GM23248 (cell line): Measurements from ENCODE around the gene TMEM158. TPM values are rescaled to one million over a fixed set of nuclear protein-coding genes. Genes with fewer than 3 reads are reported as not detected.

Experiments
- DNase-seq: peaks from one replicate; pipeline ENCODE4 v3.0.0-alpha.2; 2015
- H2AFZ ChIP-seq: fragments of 200-600 bp; sonication (generic); 2 replicates; pipeline ENCODE4 v1.6.1; 2016; ENCODE audit warnings: antibody characterized with exemption
- H3F3A ChIP-seq: fragments of 200-600 bp; sonication (generic); 2 replicates; pipeline ENCODE4 v1.6.1; 2016; ENCODE audit warnings: mild to moderate bottlenecking, antibody characterized with exemption, mixed run types; ENCODE audit not compliant: insufficient read depth
- H3K27ac ChIP-seq: fragments of 200-600 bp; sonication (generic); 2 replicates; pipeline ENCODE4 v1.5.1; 2016; ENCODE audit warnings: mild to moderate bottlenecking
- H3K27me3 ChIP-seq: fragments of 200-600 bp; sonication (generic); replicated peaks from 2 replicates; pipeline ENCODE4 v1.6.1; 2016; ENCODE audit warnings: mild to moderate bottlenecking; ENCODE audit not compliant: insufficient read depth
- H3K36me3 ChIP-seq: fragments of 200-600 bp; sonication (generic); 2 replicates; pipeline ENCODE4 v1.6.1; 2016; ENCODE audit warnings: low read depth, mild to moderate bottlenecking
- H3K4me1 ChIP-seq: fragments of 200-600 bp; sonication (generic); 2 replicates; pipeline ENCODE4 v1.6.1; 2016; ENCODE audit warnings: mild to moderate bottlenecking; ENCODE audit not compliant: insufficient read depth
- H3K4me2 ChIP-seq: fragments of 200-600 bp; sonication (generic); one replicate; pipeline ENCODE4 v1.6.1; 2016; ENCODE audit warnings: mild to moderate bottlenecking; ENCODE audit not compliant: unreplicated experiment
- H3K4me3 ChIP-seq: fragments of 200-600 bp; sonication (generic); 2 replicates; pipeline ENCODE4 v1.5.1; 2016; ENCODE audit warnings: mild to moderate bottlenecking
- H3K79me2 ChIP-seq: fragments of 200-600 bp; sonication (generic); 2 replicates; pipeline ENCODE4 v1.6.1; 2016; ENCODE audit warnings: mild to moderate bottlenecking; ENCODE audit not compliant: insufficient read depth
- H3K9ac ChIP-seq: fragments of 200-600 bp; sonication (generic); 2 replicates; pipeline ENCODE4 v1.6.1; 2016; ENCODE audit warnings: mild to moderate bottlenecking
- H3K9me2 ChIP-seq: fragments of 200-600 bp; sonication (generic); 2 replicates; pipeline ENCODE4 v1.6.1; 2016; ENCODE audit warnings: mixed run types, mild to moderate bottlenecking, moderate library complexity; ENCODE audit not compliant: insufficient read depth
- H3K9me3 ChIP-seq: fragments of 200-600 bp; sonication (generic); one replicate; pipeline ENCODE4 v1.6.1; 2017; ENCODE audit warnings: low read depth
- H4K20me1 ChIP-seq: fragments of 200-600 bp; sonication (generic); 2 replicates; pipeline ENCODE4 v1.6.0; 2016; ENCODE audit not compliant: insufficient read depth
- EZH2 ChIP-seq: fragments of 200-600 bp; sonication (generic); IDR thresholded peaks from 2 replicates; pipeline ENCODE4 v1.6.1; 2018; ENCODE audit warnings: antibody characterized with exemption, mild to moderate bottlenecking; ENCODE audit not compliant: insufficient read depth, poor library complexity, severe bottlenecking
- EZH2phosphoT487 ChIP-seq: fragments of 200-600 bp; sonication (generic); IDR thresholded peaks from 2 replicates; pipeline ENCODE4 v1.6.1; 2018; ENCODE audit warnings: antibody characterized with exemption, moderate library complexity, mild to moderate bottlenecking, low read depth; ENCODE audit not compliant: insufficient read depth
- WGBS, 2 experiments: methylation state at CpG; one replicate each; pipeline ENCODE4 v1.1.6; 2015 to 2017; ENCODE audit warnings: low lambda C conversion rate in 2 of 2, low coverage in 1 of 2; ENCODE audit errors: missing lambda C conversion rate in 2 of 2; 5-methylcytosine and 5-hydroxymethylcytosine counted together
- in situ Hi-C: fragments of 300-500 bp; cut with MboI; formaldehyde crosslinking; loops from 2 replicates; pipeline ENCODE4 v1.15.0; 2020
- polyA plus RNA-seq: library from polyadenylated mRNA; unstranded; fragments of >200 nt; fragmentation: Nextera tagmentation; extraction: Ambion mirVana; gene quantifications from 2 replicates; pipeline ENCODE4 v1.2.1, GENCODE V29; 2016
- total RNA-seq: library from RNA; depleted of rRNA; stranded (reverse); fragments of >200 nt; shearing (Covaris generic); gene quantifications from 2 replicates; pipeline ENCODE4 v1.2.3, GENCODE V29; 2014

Gene TMEM158
- total and polyA plus RNA-seq, 2 experiments from 2014 or later, result 3.3 to 33.0 TPM

DNA sequence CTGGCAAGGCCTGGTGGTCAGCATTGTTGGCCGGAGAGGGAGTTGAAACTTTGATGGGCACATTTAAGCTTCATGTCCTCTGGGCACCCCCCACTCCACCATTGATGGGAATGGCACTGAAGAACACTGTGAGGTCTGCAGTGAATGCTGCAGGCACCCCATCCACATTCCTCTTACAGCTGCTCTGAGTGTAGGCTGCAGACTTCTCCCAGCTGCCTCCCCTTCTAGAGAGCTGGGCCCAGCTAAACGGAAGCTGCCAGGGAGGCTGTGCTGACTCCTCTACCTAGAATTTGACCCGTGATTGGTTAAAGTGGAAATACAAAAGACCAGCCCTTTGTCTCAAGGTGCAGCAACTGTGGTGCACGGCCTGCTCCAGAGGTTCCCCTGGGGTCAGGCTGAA is 10.6 kb downstream of the TMEM158 start:
- no peak overlapping the region for H3K27ac ChIP-seq
- peaks cover 17% of the 10 kb centered on the region for H3F3A ChIP-seq
- peaks cover 18% of the 10 kb centered on the region for H3K4me1 ChIP-seq
- no peak overlapping the region for H3K9ac ChIP-seq
- H3K4me3 ChIP-seq, result no peak overlapping the region
- H3K36me3 ChIP-seq, result no peaks in the 10 kb centered on the region
- in situ Hi-C loops, result loop anchor here (25.0 kb wide), 1 partner anchor 447 kb away; no protein-coding TSS in a partner anchor
- DNase-seq, result no peak
- no peak overlapping the region for H2AFZ ChIP-seq
- 90 to 100% methylated on average over 4 of the region's 4 CpGs for whole genome bisulfite sequencing, 2 experiments
- H3K27me3 ChIP-seq, result no peaks in the 10 kb centered on the region
- TF ChIP-seq EZH2phosphoT487 (no peak), EZH2 (no peak)
- no peaks in the 10 kb centered on the region for H3K9me2 ChIP-seq
- H3K9me3 ChIP-seq, result no peaks in the 10 kb centered on the region
- H4K20me1 ChIP-seq, result no peaks in the 10 kb centered on the region
- H3K4me2 ChIP-seq, result no peak overlapping the region
- H3K79me2 ChIP-seq, result no peaks in the 10 kb centered on the region

- WGBS, 2 experiments, result 91 to 92% methylated on average over 10 of the region's 10 CpGs
- Histone ChIP-seq H3K79me2 (no peaks in the 10 kb centered on the region), H3K9me3 (no peaks in the 10 kb centered on the region), H3K4me1 (peaks cover 18% of the 10 kb centered on the region), H3K4me2 (no peak overlapping the region), H2AFZ (no peak overlapping the region), H3K9me2 (no peaks in the 10 kb centered on the region), H3F3A (peaks cover 12% of the 10 kb centered on the region), H3K36me3 (no peaks in the 10 kb centered on the region), H3K9ac (no peak overlapping the region), H3K27me3 (no peaks in the 10 kb centered on the region), H4K20me1 (no peaks in the 10 kb centered on the region), H3K4me3 (no peak overlapping the region), H3K27ac (no peak overlapping the region)
- TF ChIP-seq EZH2phosphoT487 (no peak), EZH2 (no peak)
- DNase-seq, result no peak
- in situ Hi-C loops, result loop anchor here (25.0 kb wide), 1 partner anchor 448 kb away; no protein-coding TSS in a partner anchor
Observed at GRCh38 chr3:45214061-45214680, 11.9 kb downstream of the TMEM158 start.

DNA sequence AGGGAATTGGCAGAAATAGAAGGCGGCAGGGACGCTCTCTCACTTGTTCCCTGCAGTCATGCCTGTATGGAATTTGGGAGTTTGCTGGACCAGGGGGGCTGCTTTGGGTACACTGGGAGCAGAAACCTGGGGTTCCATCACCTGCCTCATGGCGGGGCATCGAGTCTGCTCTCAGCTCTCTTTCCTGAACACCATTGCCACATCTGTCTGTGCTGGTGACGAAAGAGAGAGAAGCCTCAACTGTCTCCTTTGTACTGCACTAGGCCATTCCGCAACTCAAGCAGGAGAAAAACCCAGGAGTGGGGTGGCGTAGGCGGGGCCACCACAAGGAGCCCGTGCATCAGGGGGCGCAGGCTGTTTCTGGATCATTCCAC is 14.0 kb downstream of the TMEM158 start:
- Histone ChIP-seq H3K9ac (no peak overlapping the region), H3K4me1 (0 out of 2 replicates have a peak, but pooled peaks cover 8% of the 10 kb centered on the region), H3K9me3 (no peaks in the 10 kb centered on the region), H4K20me1 (no peaks in the 10 kb centered on the region), H3K4me3 (no peak overlapping the region), H3K36me3 (no peaks in the 10 kb centered on the region), H3K9me2 (no peaks in the 10 kb centered on the region), H3K27me3 (no peaks in the 10 kb centered on the region), H2AFZ (peak overlapping the region; percentile 38; the same call in 1 of the 2 replicates), H3K4me2 (no peak overlapping the region), H3K27ac (no peak overlapping the region), H3F3A (no peaks in the 10 kb centered on the region), H3K79me2 (no peaks in the 10 kb centered on the region)
- no peak for DNase-seq
- TF ChIP-seq EZH2phosphoT487 (no peak), EZH2 (no peak)
- in situ Hi-C loops, result loop anchor here (25.0 kb wide), 1 partner anchor 450 kb away; no protein-coding TSS in a partner anchor
- WGBS, 2 experiments, result 62 to 68% methylated on average over 10 of the region's 10 CpGs

DNA sequence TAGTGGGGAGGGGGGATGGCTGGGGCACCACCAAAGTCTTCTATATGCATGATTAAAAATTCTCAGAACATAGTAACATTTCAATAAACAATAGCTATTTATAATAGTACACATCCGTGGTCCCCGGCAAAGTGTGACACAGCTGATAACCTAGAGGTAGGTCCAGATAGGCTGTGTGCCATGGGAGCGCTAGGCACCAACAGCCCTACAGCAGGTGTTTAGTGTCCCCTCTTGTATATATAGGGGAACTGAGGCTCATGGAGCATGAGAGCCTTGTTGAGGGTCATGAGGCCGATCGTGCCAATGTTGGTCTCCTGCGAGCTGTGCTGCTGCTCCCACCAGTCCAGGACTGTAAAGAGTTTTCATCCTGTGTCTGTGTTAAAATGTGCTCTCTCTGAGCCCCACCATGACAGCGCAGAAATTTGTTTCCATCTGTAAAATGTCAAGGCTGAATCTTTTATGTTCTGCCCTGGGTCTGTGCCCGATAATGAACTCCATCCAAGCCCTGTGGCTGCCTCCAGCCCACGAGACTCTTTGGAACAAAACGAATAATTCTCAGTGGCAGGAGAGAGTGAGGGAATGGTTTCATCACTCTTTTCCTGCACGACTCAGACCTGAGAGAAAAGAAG is 14.5 kb downstream of the TMEM158 start:
- Histone ChIP-seq H3K4me2 (no peak overlapping the region), H3K4me3 (no peak overlapping the region), H3K9me2 (no peaks in the 10 kb centered on the region), H3K9ac (no peak overlapping the region), H3F3A (no peaks in the 10 kb centered on the region), H3K4me1 (0 out of 2 replicates have a peak, but pooled peaks cover 8% of the 10 kb centered on the region), H3K27me3 (no peaks in the 10 kb centered on the region), H2AFZ (peak overlapping the region; percentile 38; the same call in 1 of the 2 replicates), H3K27ac (no peak overlapping the region), H3K36me3 (no peaks in the 10 kb centered on the region), H3K79me2 (no peaks in the 10 kb centered on the region), H3K9me3 (no peaks in the 10 kb centered on the region), H4K20me1 (no peaks in the 10 kb centered on the region)
- TF ChIP-seq EZH2phosphoT487 (no peak), EZH2 (no peak)
- WGBS, 2 experiments, result 29 to 34% methylated on average over 11 of the region's 11 CpGs
- peak; percentile 48 for DNase-seq
- in situ Hi-C loops, result loop anchor here (25.0 kb wide), 1 partner anchor 451 kb away; no protein-coding TSS in a partner anchor
